ENCODE results near the gene FNDC5.
A peak's percentile ranks its signal among the peaks of the same experiment; 100 is the strongest.

FNDC5 gene

GRCh38 chr1:32818804-32819541, 51.7 kb downstream of the FNDC5 start:
- H2AFZ ChIP-seq (ENCODE audit: low read depth, low read length) = no peak overlapping the region
- no peak for TF ChIP-seq EZH2 (IDR thresholded peaks at IDR 0.05; ENCODE audit: borderline replicate concordance, low read depth, low read length, severe bottlenecking)
- TF ChIP-seq CTCF (IDR thresholded peaks at IDR 0.05; ENCODE audit: borderline replicate concordance, extremely low read depth, low read length, poor library complexity, severe bottlenecking) = no peak
- H3K4me1 ChIP-seq (ENCODE audit: insufficient read depth, low read length) = peaks cover 41% of the 10 kb centered on the region
- DNase-seq = peak; percentile 54
- H3K9me3 ChIP-seq (ENCODE audit: insufficient read depth, low read length, severe bottlenecking) = no peaks in the 10 kb centered on the region
- H4K20me1 ChIP-seq (ENCODE audit: insufficient read depth, low read length) = peaks cover 15% of the 10 kb centered on the region
- peak overlapping the region; percentile 99 for H3K9ac ChIP-seq (ENCODE audit: low read depth, low read length)
- peaks cover 25% of the 10 kb centered on the region for H3K36me3 ChIP-seq (ENCODE audit: insufficient read depth, low read length)
- ATAC-seq (ENCODE audit: insufficient read depth, low read depth) = peak; percentile 18
- H3K4me3 ChIP-seq (ENCODE audit: low read depth in 1 of 2, low read length in 2 of 2) = peak overlapping the region; percentile 65 to 80; a peak in 3 of 4 replicates
- peaks cover 91% of the 10 kb centered on the region for H3K79me2 ChIP-seq (ENCODE audit: insufficient read depth, low read length)
- H3K27me3 ChIP-seq (ENCODE audit: insufficient read depth, low read length, poor library complexity) = no peaks in the 10 kb centered on the region
- H3K4me2 ChIP-seq (ENCODE audit: insufficient read depth, low read length) = peak overlapping the region; percentile 66
- H3K27ac ChIP-seq (ENCODE audit: low read length) = peak overlapping the region; percentile 99

GRCh38 chr1:32817815-32818786, 52.6 kb downstream of the FNDC5 start:
- H3K79me2 ChIP-seq (ENCODE audit: insufficient read depth, low read length) = peaks cover 93% of the 10 kb centered on the region
- no peaks in the 10 kb centered on the region for H3K27me3 ChIP-seq (ENCODE audit: insufficient read depth, low read length, poor library complexity)
- H3K9me3 ChIP-seq (ENCODE audit: insufficient read depth, low read length, severe bottlenecking) = no peaks in the 10 kb centered on the region
- DNase-seq (peak; percentile 84), ATAC-seq (ENCODE audit: insufficient read depth, low read depth) (peak; percentile 55)
- H3K4me1 ChIP-seq (ENCODE audit: insufficient read depth, low read length) = peaks cover 50% of the 10 kb centered on the region
- peak overlapping the region; percentile 65 to 80 for H3K4me3 ChIP-seq (ENCODE audit: low read depth in 1 of 2, low read length in 2 of 2)
- peak overlapping the region; percentile 99 for H3K9ac ChIP-seq (ENCODE audit: low read depth, low read length)
- TF ChIP-seq EZH2 (IDR thresholded peaks at IDR 0.05; ENCODE audit: borderline replicate concordance, low read depth, low read length, severe bottlenecking) (no peak), CTCF (IDR thresholded peaks at IDR 0.05; ENCODE audit: borderline replicate concordance, extremely low read depth, low read length, poor library complexity, severe bottlenecking) (no peak)
- peak overlapping the region; percentile 66 for H3K4me2 ChIP-seq (ENCODE audit: insufficient read depth, low read length)
- H4K20me1 ChIP-seq (ENCODE audit: insufficient read depth, low read length) = peaks cover 23% of the 10 kb centered on the region
- H2AFZ ChIP-seq (ENCODE audit: low read depth, low read length) = peak overlapping the region; percentile 71
- H3K27ac ChIP-seq (ENCODE audit: low read length) = peak overlapping the region; percentile 99
- H3K36me3 ChIP-seq (ENCODE audit: insufficient read depth, low read length) = peaks cover 34% of the 10 kb centered on the region

- peaks cover 30% of the 10 kb centered on the region for H4K20me1 ChIP-seq (ENCODE audit: insufficient read depth, low read length)
- ATAC-seq (ENCODE audit: insufficient read depth, low read depth) = peak; percentile 85
- H3K9me3 ChIP-seq (ENCODE audit: insufficient read depth, low read length, severe bottlenecking) = no peaks in the 10 kb centered on the region
- peak; percentile 100 for DNase-seq
- H3K4me3 ChIP-seq (ENCODE audit: low read depth in 1 of 2, low read length in 2 of 2) = peak within 1 kb of the TSS; percentile 65 to 80
- peaks cover 95% of the 10 kb centered on the region for H3K79me2 ChIP-seq (ENCODE audit: insufficient read depth, low read length)
- H3K27ac ChIP-seq (ENCODE audit: low read length) = peak within 1 kb of the TSS; percentile 99
- peak within 1 kb of the TSS; percentile 71 for H2AFZ ChIP-seq (ENCODE audit: low read depth, low read length)
- peaks cover 52% of the 10 kb centered on the region for H3K4me1 ChIP-seq (ENCODE audit: insufficient read depth, low read length)
- H3K9ac ChIP-seq (ENCODE audit: low read depth, low read length) = peak within 1 kb of the TSS; percentile 99
- no peaks in the 10 kb centered on the region for H3K27me3 ChIP-seq (ENCODE audit: insufficient read depth, low read length, poor library complexity)
- TF ChIP-seq CTCF (IDR thresholded peaks at IDR 0.05; ENCODE audit: borderline replicate concordance, extremely low read depth, low read length, poor library complexity, severe bottlenecking) (no peak), EZH2 (IDR thresholded peaks at IDR 0.05; ENCODE audit: borderline replicate concordance, low read depth, low read length, severe bottlenecking) (no peak)
- H3K4me2 ChIP-seq (ENCODE audit: insufficient read depth, low read length) = peak within 1 kb of the TSS; percentile 81
- H3K36me3 ChIP-seq (ENCODE audit: insufficient read depth, low read length) = peaks cover 40% of the 10 kb centered on the region
Measured at GRCh38 chr1:32817159-32817814, 53.4 kb downstream of the FNDC5 start, which contains the start of the genes S100PBP and YARS1. TSS of gene S100PBP (plus strand) at chr1:32817653. CDS start at chr1:32826100, 8,447 bp downstream. TSS of gene YARS1 (minus strand) at chr1:32817358. CDS start at chr1:32817244, 114 bp downstream.

Data from DND-41 (cell line).